MM.1S (cell line): ENCODE results near the gene GHRH.

Experiments
- DNase-seq: peaks from one replicate; pipeline ENCODE4 v3.0.0-alpha.2; 2015
- H2AFZ ChIP-seq: fragments of 300-600 bp; sonication (generic); 2 replicates; pipeline ENCODE4 v1.6.0; 2016; ENCODE audit warnings: antibody characterized with exemption, low read length
- H3F3A ChIP-seq: fragments of 300-600 bp; sonication (generic); 2 replicates; pipeline ENCODE4 v1.6.1; 2016; ENCODE audit warnings: mild to moderate bottlenecking, antibody characterized with exemption, low read length, moderate library complexity, mixed read lengths; ENCODE audit not compliant: insufficient read depth
- H3K27ac ChIP-seq: fragments of 300-600 bp; sonication (generic); 2 replicates; pipeline ENCODE4 v1.5.1; 2016; ENCODE audit warnings: mild to moderate bottlenecking, low read length
- H3K27me3 ChIP-seq: fragments of 300-600 bp; sonication (generic); replicated peaks from 2 replicates; pipeline ENCODE4 v1.6.0; 2016; ENCODE audit warnings: low read length; ENCODE audit not compliant: insufficient read depth
- H3K36me3 ChIP-seq: fragments of 300-600 bp; sonication (generic); replicated peaks from 2 replicates; pipeline ENCODE4 v1.6.1; 2016; ENCODE audit warnings: mild to moderate bottlenecking, low read length, mixed read lengths; ENCODE audit not compliant: insufficient read depth
- H3K4me1 ChIP-seq: fragments of 300-600 bp; sonication (generic); 2 replicates; pipeline ENCODE4 v1.6.1; 2016; ENCODE audit warnings: low read length, mixed read lengths
- H3K4me2 ChIP-seq: fragments of 300-600 bp; sonication (generic); 2 replicates; pipeline ENCODE4 v1.6.0; 2016; ENCODE audit warnings: low read depth, low read length
- H3K4me3 ChIP-seq: fragments of 300-600 bp; sonication (generic); 2 replicates; pipeline ENCODE4 v1.5.1; 2016; ENCODE audit warnings: low read length, mixed read lengths
- H3K79me2 ChIP-seq: fragments of 300-600 bp; sonication (generic); 2 replicates; pipeline ENCODE4 v1.6.1; 2016; ENCODE audit warnings: mixed run types, low read length, mixed read lengths
- H3K9ac ChIP-seq: fragments of 300-600 bp; sonication (generic); 2 replicates; pipeline ENCODE4 v1.6.1; 2016; ENCODE audit warnings: low read length, mixed read lengths
- H3K9me2 ChIP-seq: fragments of 300-600 bp; sonication (generic); replicated peaks from 2 replicates; pipeline ENCODE4 v1.6.1; 2016; ENCODE audit warnings: mild to moderate bottlenecking, low read length, mixed read lengths; ENCODE audit not compliant: insufficient read depth
- H3K9me3 ChIP-seq: fragments of 300-600 bp; sonication (generic); replicated peaks from 2 replicates; pipeline ENCODE4 v1.6.1; 2016; ENCODE audit warnings: mild to moderate bottlenecking, low read length, mixed read lengths; ENCODE audit not compliant: insufficient read depth
- H4K20me1 ChIP-seq: fragments of 300-600 bp; sonication (generic); 2 replicates; pipeline ENCODE4 v1.6.1; 2016; ENCODE audit warnings: mild to moderate bottlenecking, low read length, moderate library complexity, mixed read lengths; ENCODE audit not compliant: insufficient read depth
- CTCF ChIP-seq: fragments of 300-600 bp; sonication (generic); IDR thresholded peaks from 2 replicates; pipeline ENCODE4 v1.5.1; 2016; ENCODE audit warnings: antibody characterized with exemption, low read length, mixed read lengths
- EZH2 ChIP-seq: fragments of 300-600 bp; sonication (generic); optimal IDR thresholded peaks from 2 replicates; pipeline ENCODE3; 2017; ENCODE audit warnings: low read depth, mild to moderate bottlenecking, antibody characterized with exemption, low read length, mixed read lengths
- EZH2phosphoT487 ChIP-seq: fragments of 300-600 bp; sonication (generic); IDR thresholded peaks from 2 replicates; pipeline ENCODE4 v1.6.1; 2018; ENCODE audit warnings: antibody characterized with exemption, low read length

The GHRH gene

DNA sequence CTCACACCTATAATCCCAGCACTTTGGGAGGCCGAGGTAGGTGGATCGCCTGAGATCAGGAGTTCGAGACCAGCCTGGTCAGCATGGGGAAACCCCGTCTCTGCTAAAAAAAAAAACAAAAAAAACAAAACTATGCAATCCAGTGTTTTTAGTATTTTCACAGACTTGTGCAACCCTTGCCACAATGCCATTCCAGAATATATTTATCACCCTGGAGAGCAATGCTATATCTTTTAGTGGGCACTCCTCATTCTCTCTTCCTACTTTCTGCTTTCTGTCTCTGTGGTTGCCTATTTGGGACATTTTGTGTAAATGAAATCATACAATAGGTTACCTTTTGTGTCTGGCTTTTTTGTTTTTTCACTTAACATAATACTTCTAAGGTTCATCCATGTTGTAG is 43.2 kb downstream of the GHRH start:
- Histone ChIP-seq H3K27ac (no peak overlapping the region), H2AFZ (no peak overlapping the region), H3K9me2 (no peaks in the 10 kb centered on the region), H3K4me1 (no peaks in the 10 kb centered on the region), H3K4me3 (no peak overlapping the region), H3F3A (no peaks in the 10 kb centered on the region), H3K9me3 (no peaks in the 10 kb centered on the region), H3K36me3 (peaks cover 20% of the 10 kb centered on the region; the same call in 1 of the 2 replicates), H3K9ac (no peak overlapping the region), H3K4me2 (no peak overlapping the region), H3K27me3 (no peaks in the 10 kb centered on the region), H3K79me2 (peaks cover 12% of the 10 kb centered on the region; the same call in 1 of the 2 replicates), H4K20me1 (0 out of 2 replicates have a peak, but pooled peaks cover 7% of the 10 kb centered on the region)
- no peak for TF ChIP-seq EZH2
- DNase-seq = no peak

- no peak overlapping the region for H3K4me3 ChIP-seq
- DNase-seq = no peak
- peaks cover 24% of the 10 kb centered on the region for H3K79me2 ChIP-seq
- H3K9me3 ChIP-seq = no peaks in the 10 kb centered on the region
- no peak overlapping the region for H3K4me2 ChIP-seq
- TF ChIP-seq EZH2 (no peak), EZH2phosphoT487 (no peak), CTCF (no peak)
- no peaks in the 10 kb centered on the region for H3K4me1 ChIP-seq
- no peaks in the 10 kb centered on the region for H4K20me1 ChIP-seq
- no peak overlapping the region for H2AFZ ChIP-seq
- H3K27me3 ChIP-seq = no peaks in the 10 kb centered on the region
- H3K9me2 ChIP-seq = no peaks in the 10 kb centered on the region
- no peaks in the 10 kb centered on the region for H3F3A ChIP-seq
- no peak overlapping the region for H3K27ac ChIP-seq
- H3K36me3 ChIP-seq = peaks cover 31% of the 10 kb centered on the region; the same call in 1 of the 2 replicates
- no peak overlapping the region for H3K9ac ChIP-seq
Measured at GRCh38 chr20:37209661-37210314, 51.8 kb downstream of the GHRH start.

- no peak overlapping the region for H3K4me3 ChIP-seq
- H3K9me3 ChIP-seq = no peaks in the 10 kb centered on the region
- no peaks in the 10 kb centered on the region for H3K27me3 ChIP-seq
- H2AFZ ChIP-seq = no peak overlapping the region
- no peaks in the 10 kb centered on the region for H3K9me2 ChIP-seq
- H4K20me1 ChIP-seq = no peaks in the 10 kb centered on the region
- DNase-seq = no peak
- H3F3A ChIP-seq = no peaks in the 10 kb centered on the region
- H3K4me1 ChIP-seq = no peaks in the 10 kb centered on the region
- no peak for TF ChIP-seq EZH2phosphoT487
- no peak for TF ChIP-seq CTCF
- TF ChIP-seq EZH2 = no peak
- H3K36me3 ChIP-seq = peaks cover 33% of the 10 kb centered on the region
- peaks cover 30% of the 10 kb centered on the region for H3K79me2 ChIP-seq
- H3K4me2 ChIP-seq = no peak overlapping the region
- no peak overlapping the region for H3K9ac ChIP-seq
- no peak overlapping the region for H3K27ac ChIP-seq
Measured at GRCh38 chr20:37209193-37209592, 52.4 kb downstream of the GHRH start.

DNA sequence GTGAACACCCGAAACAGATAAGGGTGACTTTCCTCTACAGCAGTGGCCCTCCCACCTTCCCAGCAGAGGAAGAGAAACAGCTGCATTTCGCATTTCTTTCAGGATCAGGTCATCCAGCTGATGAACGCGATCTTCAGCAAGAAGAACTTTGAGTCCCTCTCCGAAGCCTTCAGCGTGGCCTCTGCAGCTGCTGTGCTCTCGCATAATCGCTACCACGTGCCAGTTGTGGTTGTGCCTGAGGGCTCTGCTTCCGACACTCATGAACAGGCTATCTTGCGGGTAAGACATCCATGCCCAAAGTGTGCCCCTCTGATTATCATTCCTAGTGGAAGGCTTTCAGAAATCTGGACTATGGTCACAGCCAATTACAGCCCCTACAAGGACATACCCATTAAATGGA is 54.4 kb downstream of the GHRH start:
- no peaks in the 10 kb centered on the region for H3K9me2 ChIP-seq
- H3K27me3 ChIP-seq = no peaks in the 10 kb centered on the region
- H3K36me3 ChIP-seq = peaks cover 26% of the 10 kb centered on the region
- H3K9ac ChIP-seq = no peak overlapping the region
- no peaks in the 10 kb centered on the region for H3K9me3 ChIP-seq
- H3K79me2 ChIP-seq = peaks cover 49% of the 10 kb centered on the region
- no peak overlapping the region for H3K4me2 ChIP-seq
- no peaks in the 10 kb centered on the region for H3K4me1 ChIP-seq
- TF ChIP-seq CTCF (no peak), EZH2 (no peak), EZH2phosphoT487 (no peak)
- H2AFZ ChIP-seq = no peak overlapping the region
- H3K27ac ChIP-seq = no peak overlapping the region
- no peaks in the 10 kb centered on the region for H3F3A ChIP-seq
- H3K4me3 ChIP-seq = no peak overlapping the region
- peaks cover 3% of the 10 kb centered on the region; the same call in 1 of the 2 replicates for H4K20me1 ChIP-seq
- no peak for DNase-seq
